ENCODE data around the gene SORCS2. TPM values are rescaled to one million over a fixed set of nuclear protein-coding genes. Genes with fewer than 3 reads are reported as not detected.

The SORCS2 gene
- total and polyA plus RNA-seq, 12 donors, result 0.25 to 5.4 (median 2.2) TPM

DNA sequence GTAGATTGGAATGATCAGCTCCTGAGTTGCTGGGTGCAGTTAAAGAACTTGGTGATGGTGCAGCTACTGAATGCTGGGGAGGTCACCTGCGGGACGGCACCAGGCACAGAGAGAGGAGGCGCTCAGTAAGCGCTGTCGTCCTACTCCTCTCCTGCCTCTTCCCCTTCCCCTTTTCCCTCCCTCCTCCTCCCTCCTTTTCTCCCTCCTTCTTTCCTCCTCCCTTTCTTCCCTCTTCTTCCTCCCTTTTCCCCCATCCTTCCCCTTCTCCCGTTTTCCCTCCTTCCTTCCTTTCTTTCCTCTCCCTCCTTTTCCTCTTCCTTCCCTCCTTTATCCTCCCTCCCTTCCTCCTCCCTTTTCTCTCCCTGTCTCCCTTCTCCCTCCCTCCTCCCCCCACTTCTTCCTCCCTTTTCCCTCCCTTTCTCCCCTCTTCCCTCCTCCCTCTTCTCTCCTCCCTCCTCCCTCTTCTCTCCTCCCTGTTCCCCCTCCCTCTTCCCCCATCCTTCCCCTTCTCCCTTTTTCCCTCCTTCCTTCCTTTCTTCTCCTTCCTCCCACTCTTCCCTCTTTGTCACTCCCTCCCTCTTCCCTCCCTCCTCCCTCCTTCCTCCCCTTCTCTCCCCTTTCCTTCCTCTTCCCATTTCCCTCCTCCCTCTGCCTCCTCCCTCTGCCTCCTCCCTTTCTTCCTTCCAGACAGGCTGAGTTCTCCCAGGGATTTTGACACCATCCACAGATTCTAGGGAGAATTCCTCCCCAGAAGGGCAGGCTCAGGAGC is 330.3 kb downstream of the SORCS2 start:
- TF ChIP-seq CTCF (IDR thresholded peaks at IDR 0.05), result no peak
- intact Hi-C loops (cut with DNase I), result no loop called here
- Histone ChIP-seq H3K4me3 (no peak overlapping the region), H3K36me3 (no peaks in the 10 kb centered on the region), H3K27me3 (peaks cover 0 to 58% (median 50%) of the 10 kb centered on the region in 7 donors), H3K9me3 (no peaks in the 10 kb centered on the region), H3K27ac (no peak overlapping the region), H3K4me1 (peaks cover 0 to 13% (median 3%) of the 10 kb centered on the region in 9 donors)
- ATAC-seq (no peak), DNase-seq (no peak)
- 62 to 64% methylated on average over 5 to 6 of the region's 6 CpGs for WGBS, 2 donors

DNA sequence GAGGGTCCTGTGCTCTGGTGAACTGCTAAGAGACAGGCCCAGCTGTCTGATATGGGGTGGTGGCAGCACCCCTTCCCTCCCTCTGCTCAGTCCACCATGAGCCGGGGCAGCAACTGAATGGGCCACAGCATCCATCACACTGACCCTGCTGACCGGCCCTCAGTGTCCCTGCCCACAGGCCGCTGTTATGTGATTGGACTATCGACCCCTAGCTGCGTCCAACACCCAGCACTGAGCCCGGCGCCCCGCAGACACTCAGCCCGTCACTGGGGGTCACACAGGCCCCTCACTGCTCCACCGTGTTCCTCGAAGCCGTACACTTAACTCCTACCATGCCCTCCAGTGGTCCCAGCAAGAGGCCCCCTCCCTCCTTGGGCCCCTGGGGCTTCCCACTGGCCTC is 331.2 kb downstream of the SORCS2 start:
- DNase-seq, result no peak
- Histone ChIP-seq H3K27me3 (peaks cover 0 to 58% (median 50%) of the 10 kb centered on the region in 7 donors), H3K9me3 (no peaks in the 10 kb centered on the region), H3K4me1 (peaks cover 0 to 13% (median 3%) of the 10 kb centered on the region in 9 donors), H3K27ac (no peak overlapping the region), H3K4me3 (no peak overlapping the region), H3K36me3 (no peaks in the 10 kb centered on the region)
- no peak for ATAC-seq
- WGBS, 2 donors, result 84 to 87% methylated on average over 12 of the region's 12 CpGs
- TF ChIP-seq CTCF (IDR thresholded peaks at IDR 0.05), result no peak
- intact Hi-C loops (cut with DNase I), result no loop called here

DNA sequence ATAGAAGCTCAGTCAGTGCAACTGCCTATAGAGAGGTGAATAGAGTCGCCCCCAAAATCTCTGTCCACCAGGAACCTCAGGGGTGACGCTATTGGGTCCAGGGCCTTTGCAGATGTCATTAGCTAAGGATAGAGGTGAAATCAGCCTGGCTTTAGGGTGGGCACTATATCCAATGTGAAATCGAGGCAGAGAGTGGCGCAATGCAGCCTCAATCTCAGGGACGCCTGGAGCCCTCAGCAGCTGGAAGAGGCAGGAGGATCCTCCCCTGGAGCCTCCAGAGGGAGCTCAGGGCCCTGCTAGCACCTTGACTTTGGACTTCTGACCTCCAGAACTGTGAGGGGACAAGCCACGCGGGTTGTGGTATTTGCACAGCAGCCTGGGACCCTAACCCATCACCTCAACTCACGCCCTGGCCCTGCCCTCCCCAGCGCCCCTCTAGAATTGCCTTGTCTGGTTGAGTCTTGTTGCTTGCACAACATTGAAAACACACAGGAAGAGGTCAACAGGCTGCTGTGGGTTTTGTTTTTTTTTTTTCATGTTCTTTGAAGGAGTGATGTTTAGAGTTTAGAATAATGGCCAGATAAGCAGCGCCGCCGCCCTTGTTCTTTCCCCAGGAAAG is 331.8 kb downstream of the SORCS2 start:
- no peak for ATAC-seq
- H3K4me3 ChIP-seq, result no peak overlapping the region
- no peak overlapping the region for H3K27ac ChIP-seq
- peaks cover 0 to 58% (median 44%) of the 10 kb centered on the region in 7 donors for H3K27me3 ChIP-seq
- H3K36me3 ChIP-seq, result no peaks in the 10 kb centered on the region
- no peaks in the 10 kb centered on the region for H3K9me3 ChIP-seq
- H3K4me1 ChIP-seq, result peaks cover 0 to 8% (median under 1%) of the 10 kb centered on the region in 9 donors
- TF ChIP-seq CTCF (IDR thresholded peaks at IDR 0.05), result no peak
- 58 to 79% methylated on average over 12 of the region's 12 CpGs for WGBS, 2 donors
- intact Hi-C loops (cut with DNase I), result no loop called here
- no peak for DNase-seq

DNA sequence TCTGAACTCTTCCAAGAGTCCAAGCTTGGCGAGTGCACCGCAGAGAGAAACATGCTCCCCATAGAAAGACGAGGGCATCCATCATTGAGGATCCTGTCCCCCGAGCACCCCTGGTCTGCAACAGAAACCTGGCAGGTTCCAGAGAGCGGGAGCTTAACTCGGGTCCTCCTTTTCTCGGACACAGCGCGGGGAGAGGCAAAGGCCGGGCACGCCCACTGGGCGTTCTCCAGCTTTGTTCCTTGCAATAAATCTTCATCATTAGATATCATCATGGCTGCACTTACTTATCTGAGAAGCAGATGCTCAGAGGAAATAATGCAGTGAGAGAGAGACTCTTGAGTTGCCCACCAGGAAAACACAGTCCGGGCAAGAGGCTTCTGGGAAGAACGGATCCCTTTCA is 332.5 kb downstream of the SORCS2 start:
- peaks cover 0 to under 1% (median 0%) of the 10 kb centered on the region in 9 donors for H3K4me1 ChIP-seq
- ATAC-seq (no peak), DNase-seq (no peak)
- TF ChIP-seq CTCF (IDR thresholded peaks at IDR 0.05), result no peak
- intact Hi-C loops (cut with DNase I), result no loop called here
- H3K27ac ChIP-seq, result no peak overlapping the region
- no peaks in the 10 kb centered on the region for H3K36me3 ChIP-seq
- H3K9me3 ChIP-seq, result no peaks in the 10 kb centered on the region
- no peak overlapping the region for H3K4me3 ChIP-seq
- WGBS, 2 donors, result 74 to 84% methylated on average over 14 of the region's 14 CpGs
- H3K27me3 ChIP-seq, result peaks cover 0 to 57% (median 44%) of the 10 kb centered on the region in 7 donors
